Measurements from ENCODE around the gene CDH12. TPM values are rescaled to one million over a fixed set of nuclear protein-coding genes. Genes with fewer than 3 reads are reported as not detected.
"Not testable (repeated sequence)": the region's sequence is repeated elsewhere in the genome, so short reads cannot be mapped to it uniquely, and the experiment has no call there.

CDH12 gene
- total and polyA plus RNA-seq, 5 experiments from 2014 or later, result not detected

- no peak for ATAC-seq
- no peaks in the 10 kb centered on the region for H3K36me3 Mint-ChIP-seq
- no peak overlapping the region for H3K27ac Mint-ChIP-seq
- no peaks in the 10 kb centered on the region for H3K27me3 Mint-ChIP-seq
- no peak for DNase-seq
- H3K4me3 Mint-ChIP-seq, result no peak overlapping the region
- H3K9me3 Mint-ChIP-seq, result peaks cover 0 to 30% (median 7%) of the 10 kb centered on the region in 9 donors
- H3K4me1 Mint-ChIP-seq, result no peaks in the 10 kb centered on the region
- POLR2A ChIA-PET, result no interaction called here
These were observed 275.4 kb downstream of the CDH12 start for GRCh38 chr5:22577711-22578110.

GRCh38 chr5:22577006-22577405 is 276.1 kb downstream of the CDH12 start:
- H3K9me3 Mint-ChIP-seq, result peaks cover 0 to 28% (median 7%) of the 10 kb centered on the region in 9 donors
- no peak for DNase-seq
- no peak overlapping the region for H3K4me3 Mint-ChIP-seq
- no peaks in the 10 kb centered on the region for H3K36me3 Mint-ChIP-seq
- H3K4me1 Mint-ChIP-seq, result no peaks in the 10 kb centered on the region
- no peak for ATAC-seq
- POLR2A ChIA-PET, result no interaction called here
- H3K27ac Mint-ChIP-seq, result no peak overlapping the region
- no peaks in the 10 kb centered on the region for H3K27me3 Mint-ChIP-seq

DNA sequence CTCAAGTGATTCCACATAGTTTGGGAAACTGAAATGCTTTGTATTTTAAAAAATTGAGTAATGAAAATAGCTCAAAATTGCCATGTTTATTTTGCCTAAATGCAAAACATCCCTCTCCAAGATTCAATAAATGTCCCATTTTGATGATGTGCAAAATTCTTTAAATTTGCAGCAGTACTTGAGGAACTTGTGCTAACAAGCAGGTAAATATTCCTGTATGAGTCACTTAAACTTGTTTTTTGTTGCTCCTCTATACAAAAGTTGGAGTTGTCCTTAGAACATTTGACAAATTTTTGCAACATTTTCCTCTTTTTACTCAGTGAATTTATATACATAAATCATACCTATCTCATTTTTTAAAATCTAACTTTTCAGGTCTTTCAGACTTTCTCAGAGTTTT is 280.2 kb downstream of the CDH12 start:
- Mint-ChIP-seq H3K4me3 (no peak overlapping the region), H3K36me3 (no peaks in the 10 kb centered on the region), H3K4me1 (no peaks in the 10 kb centered on the region), H3K27ac (no peak overlapping the region), H3K9me3 (peaks cover 0 to 30% (median 6%) of the 10 kb centered on the region in 9 donors), H3K27me3 (no peaks in the 10 kb centered on the region)
- POLR2A ChIA-PET, result no interaction called here
- DNase-seq (no peak), ATAC-seq (no peak)

- no peaks in the 10 kb centered on the region for H3K27me3 Mint-ChIP-seq
- H3K9me3 Mint-ChIP-seq, result peaks cover 0 to 32% (median 5%) of the 10 kb centered on the region in 9 donors
- POLR2A ChIA-PET, result no interaction called here
- no peaks in the 10 kb centered on the region for H3K36me3 Mint-ChIP-seq
- no peak overlapping the region for H3K4me3 Mint-ChIP-seq
- DNase-seq (no peak), ATAC-seq (no peak)
- H3K27ac Mint-ChIP-seq, result no peak overlapping the region
- H3K4me1 Mint-ChIP-seq, result no peaks in the 10 kb centered on the region
These were observed 285.2 kb downstream of the CDH12 start for GRCh38 chr5:22567983-22568382.

- DNase-seq (no peak), ATAC-seq (no peak)
- Mint-ChIP-seq H3K4me1 (no peaks in the 10 kb centered on the region), H3K9me3 (peaks cover 0 to 26% (median 6%) of the 10 kb centered on the region in 9 donors), H3K27me3 (no peaks in the 10 kb centered on the region), H3K36me3 (no peaks in the 10 kb centered on the region), H3K27ac (no peak overlapping the region), H3K4me3 (no peak overlapping the region)
- POLR2A ChIA-PET, result no interaction called here
These were observed 293.0 kb downstream of the CDH12 start for GRCh38 chr5:22560147-22560546.

GRCh38 chr5:22557251-22557650 is 295.9 kb downstream of the CDH12 start:
- DNase-seq, result no peak
- no peak overlapping the region for H3K4me3 Mint-ChIP-seq
- ATAC-seq, result no peak
- no peaks in the 10 kb centered on the region for H3K4me1 Mint-ChIP-seq
- POLR2A ChIA-PET, result no interaction called here
- no peak overlapping the region for H3K27ac Mint-ChIP-seq
- no peaks in the 10 kb centered on the region for H3K27me3 Mint-ChIP-seq
- peaks cover 0 to 19% (median 6%) of the 10 kb centered on the region in 9 donors for H3K9me3 Mint-ChIP-seq
- no peaks in the 10 kb centered on the region for H3K36me3 Mint-ChIP-seq

- POLR2A ChIA-PET, result no interaction called here
- DNase-seq, result no peak
- H3K27me3 Mint-ChIP-seq, result no peaks in the 10 kb centered on the region
- H3K4me3 Mint-ChIP-seq, result no peak overlapping the region
- no peaks in the 10 kb centered on the region for H3K4me1 Mint-ChIP-seq
- no peak for ATAC-seq
- no peak overlapping the region for H3K27ac Mint-ChIP-seq
- no peaks in the 10 kb centered on the region for H3K36me3 Mint-ChIP-seq
- peaks cover 0 to 33% (median 4%) of the 10 kb centered on the region in 9 donors for H3K9me3 Mint-ChIP-seq
These were observed 298.7 kb downstream of the CDH12 start for GRCh38 chr5:22554475-22554874.

DNA sequence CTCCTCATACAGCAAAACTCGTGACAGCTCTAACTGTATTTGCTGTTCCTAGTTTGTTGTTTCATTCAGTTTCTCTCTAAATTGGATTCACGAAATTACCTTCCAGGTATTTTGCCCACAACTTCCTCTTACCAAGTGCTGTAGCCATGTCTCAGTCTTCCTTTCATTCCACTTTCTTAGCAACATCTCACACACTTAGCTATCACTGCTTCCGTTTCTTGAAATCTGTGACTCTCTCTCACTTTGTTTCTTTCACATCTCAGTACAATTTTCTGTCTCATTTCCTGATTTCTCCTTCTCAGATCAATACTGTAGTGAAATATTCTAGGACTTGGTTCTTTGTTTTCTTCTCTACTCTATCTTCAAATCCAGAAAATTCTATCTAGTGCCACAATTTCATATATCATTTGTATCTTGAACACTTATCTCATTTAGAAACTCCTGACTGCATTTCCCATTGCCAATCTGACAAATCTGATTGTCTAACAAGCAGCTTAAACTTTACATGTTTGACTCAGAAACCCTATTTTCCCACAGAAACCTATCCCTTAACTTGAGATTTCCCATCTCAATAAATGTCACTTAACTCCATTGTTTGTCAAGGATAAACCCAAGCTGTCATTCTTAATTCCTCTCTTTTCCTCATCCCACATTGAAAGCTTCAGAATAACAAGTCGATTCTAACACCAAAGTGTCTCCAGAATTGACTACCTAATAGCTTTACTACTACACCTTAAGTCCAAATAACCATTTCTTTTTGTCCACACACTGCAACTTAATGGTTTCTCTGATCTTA is 303.1 kb downstream of the CDH12 start:
- ATAC-seq (no peak), DNase-seq (no peak)
- POLR2A ChIA-PET, result no interaction called here
- Mint-ChIP-seq H3K27ac (no peak overlapping the region), H3K4me3 (no peak overlapping the region), H3K27me3 (no peaks in the 10 kb centered on the region), H3K4me1 (no peaks in the 10 kb centered on the region), H3K9me3 (peaks cover 0 to 14% (median 2%) of the 10 kb centered on the region in 9 donors), H3K36me3 (no peaks in the 10 kb centered on the region)

GRCh38 chr5:22542340-22542739 is 310.8 kb downstream of the CDH12 start:
- Mint-ChIP-seq H3K4me3 (no peak overlapping the region), H3K4me1 (no peaks in the 10 kb centered on the region), H3K27me3 (no peaks in the 10 kb centered on the region), H3K27ac (no peak overlapping the region), H3K36me3 (no peaks in the 10 kb centered on the region), H3K9me3 (peaks cover 0 to 11% (median 4%) of the 10 kb centered on the region in 9 donors)
- ATAC-seq (no peak), DNase-seq (no peak)
- POLR2A ChIA-PET, result no interaction called here

DNA sequence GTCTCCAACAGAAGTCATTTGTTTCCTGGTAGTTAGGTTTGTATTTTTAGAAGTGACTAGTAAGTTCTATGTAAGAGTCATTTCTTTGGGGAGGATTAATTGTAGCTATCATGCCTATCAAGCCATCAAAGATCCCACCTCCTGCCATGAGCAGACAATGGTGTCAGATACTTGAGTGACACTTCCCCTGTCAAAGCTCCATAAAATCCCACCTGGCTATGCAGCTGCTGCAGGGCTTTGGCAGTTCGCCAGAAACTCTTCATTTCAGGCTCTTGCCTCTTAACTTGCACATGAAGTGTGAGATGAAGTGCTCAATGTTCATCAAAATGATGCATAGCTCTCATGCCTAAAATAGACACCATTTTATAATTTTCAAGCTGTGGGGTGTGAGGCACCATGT is 312.1 kb downstream of the CDH12 start:
- Mint-ChIP-seq H3K36me3 (no peaks in the 10 kb centered on the region), H3K4me1 (no peaks in the 10 kb centered on the region), H3K9me3 (peaks cover 0 to 11% (median 4%) of the 10 kb centered on the region in 9 donors), H3K27me3 (no peaks in the 10 kb centered on the region), H3K27ac (no peak overlapping the region), H3K4me3 (no peak overlapping the region)
- ATAC-seq, result no peak
- POLR2A ChIA-PET, result no interaction called here
- DNase-seq, result no peak

DNA sequence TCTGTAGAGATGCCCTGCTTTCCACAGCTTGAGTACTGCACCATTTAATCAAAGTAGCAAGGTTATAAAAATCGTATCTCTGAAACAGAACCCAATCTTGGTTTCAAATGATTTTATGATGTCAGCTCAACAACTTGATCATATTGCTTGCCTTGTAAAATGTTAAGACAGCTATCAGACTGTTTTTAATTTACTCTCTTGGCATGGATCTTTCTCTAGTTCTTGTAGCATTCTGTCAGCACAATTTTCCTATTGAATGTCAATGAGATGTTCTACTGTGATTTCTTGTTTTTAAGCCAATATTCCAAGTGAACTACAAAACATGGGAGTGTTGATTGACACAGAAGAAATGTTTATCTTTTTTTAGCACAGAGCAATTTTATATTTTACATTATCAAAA is 313.4 kb downstream of the CDH12 start:
- H3K9me3 Mint-ChIP-seq, result peaks cover 0 to 11% (median 4%) of the 10 kb centered on the region in 9 donors
- no peak for DNase-seq
- H3K27ac Mint-ChIP-seq, result no peak overlapping the region
- POLR2A ChIA-PET, result no interaction called here
- H3K27me3 Mint-ChIP-seq, result no peaks in the 10 kb centered on the region
- H3K36me3 Mint-ChIP-seq, result no peaks in the 10 kb centered on the region
- no peak overlapping the region for H3K4me3 Mint-ChIP-seq
- ATAC-seq, result no peak
- no peaks in the 10 kb centered on the region for H3K4me1 Mint-ChIP-seq

DNA sequence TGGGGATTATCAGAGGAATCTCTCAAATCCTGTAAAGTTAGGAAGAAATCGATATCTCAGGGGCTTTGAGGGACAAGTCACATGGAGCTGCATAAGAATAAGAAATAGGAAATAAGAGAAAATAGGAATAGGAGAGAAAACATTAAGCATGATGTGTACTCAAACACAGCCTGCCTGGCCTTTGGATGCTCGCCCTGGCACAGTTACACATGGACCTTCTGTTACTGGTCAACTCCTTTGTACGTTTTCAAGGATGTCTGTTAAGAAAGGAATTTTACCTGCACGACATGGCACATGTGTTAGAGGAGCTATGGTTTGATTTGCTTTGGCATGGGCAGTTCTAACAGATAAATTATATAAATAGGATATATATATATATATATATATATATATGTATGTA is 321.2 kb downstream of the CDH12 start:
- Mint-ChIP-seq H3K9me3 (peaks cover 0 to 9% (median 3%) of the 10 kb centered on the region in 9 donors), H3K27me3 (no peaks in the 10 kb centered on the region), H3K4me1 (no peaks in the 10 kb centered on the region), H3K36me3 (no peaks in the 10 kb centered on the region), H3K27ac (no peak overlapping the region), H3K4me3 (no peak overlapping the region)
- ATAC-seq, result no peak
- POLR2A ChIA-PET, result no interaction called here
- DNase-seq, result no peak

DNA sequence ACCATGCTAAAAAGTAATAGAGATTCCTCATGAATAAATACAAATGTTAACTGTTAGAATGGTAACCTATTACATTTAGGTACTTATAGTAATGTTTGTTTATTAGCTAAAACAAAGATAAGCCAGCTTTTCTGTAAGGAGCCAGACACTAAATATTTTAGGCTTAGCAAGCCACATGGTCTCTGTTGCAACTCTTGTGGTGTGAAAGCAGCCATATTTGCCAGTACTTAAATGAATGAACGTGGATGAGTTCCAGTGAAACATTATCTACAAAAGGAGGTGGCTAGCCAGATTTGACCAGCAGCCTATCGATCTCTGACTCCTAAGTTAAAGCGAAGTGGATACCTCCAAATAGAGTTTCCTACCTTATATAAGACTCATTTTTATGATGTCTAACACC is 331.6 kb downstream of the CDH12 start:
- POLR2A ChIA-PET, result no interaction called here
- H3K27me3 Mint-ChIP-seq, result no peaks in the 10 kb centered on the region
- no peaks in the 10 kb centered on the region for H3K36me3 Mint-ChIP-seq
- no peak overlapping the region for H3K27ac Mint-ChIP-seq
- DNase-seq (no peak), ATAC-seq (no peak)
- no peak overlapping the region for H3K4me3 Mint-ChIP-seq
- no peaks in the 10 kb centered on the region for H3K4me1 Mint-ChIP-seq
- peaks cover 4 to 30% (median 15%) of the 10 kb centered on the region in 9 donors for H3K9me3 Mint-ChIP-seq

GRCh38 chr5:22516497-22516896 is 336.6 kb downstream of the CDH12 start:
- DNase-seq, H3K4me3 Mint-ChIP-seq, ATAC-seq, POLR2A ChIA-PET, H3K27me3 Mint-ChIP-seq, H3K36me3 Mint-ChIP-seq, H3K27ac Mint-ChIP-seq, H3K4me1 Mint-ChIP-seq: not testable (repeated sequence)
- peaks cover 0 to 22% (median 9%) of the 10 kb centered on the region in 9 donors for H3K9me3 Mint-ChIP-seq

Measured in naive thymus-derived CD8-positive, alpha-beta T cell (primary cell).